GM19395 (cell line): ENCODE results near the gene RAB27A.

Experiments used
- ATAC-seq: cut with Tn5 transposase; IDR thresholded peaks from one replicate; pipeline ENCODE4 v1.9.1; 2021; ENCODE audit warnings: mild to moderate bottlenecking, moderate library complexity; ENCODE audit not compliant: unreplicated experiment

The RAB27A gene

DNA sequence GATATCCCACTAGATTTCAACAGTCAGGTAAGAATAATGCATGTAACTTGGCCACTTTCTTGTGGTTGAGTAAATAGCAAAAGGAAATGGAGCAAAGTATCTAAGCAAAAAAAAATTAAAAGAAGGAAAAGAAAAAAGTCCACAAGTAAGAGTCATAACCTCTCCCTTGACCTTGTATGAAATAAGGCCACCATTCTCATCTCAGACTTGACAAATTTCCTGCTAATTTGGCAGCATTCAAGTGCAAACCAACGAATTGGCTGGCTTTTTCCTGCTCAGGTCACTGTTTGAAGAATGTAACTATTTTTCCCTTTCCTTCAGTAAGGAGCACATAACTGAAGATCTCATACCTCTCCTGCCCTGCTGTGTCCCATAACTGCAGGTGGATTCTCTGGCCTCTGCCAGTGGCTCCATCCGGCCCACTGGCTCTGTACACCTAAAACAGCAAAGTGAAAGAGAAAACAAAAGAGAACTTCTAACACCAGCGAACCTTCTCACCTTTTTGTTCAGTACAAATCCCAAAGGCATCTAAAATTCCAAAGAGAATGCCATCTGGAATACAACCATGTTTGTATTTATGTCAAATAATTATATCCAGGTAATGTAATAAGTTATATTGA is 59.5 kb downstream of the RAB27A start:
- ATAC-seq = no peak

DNA sequence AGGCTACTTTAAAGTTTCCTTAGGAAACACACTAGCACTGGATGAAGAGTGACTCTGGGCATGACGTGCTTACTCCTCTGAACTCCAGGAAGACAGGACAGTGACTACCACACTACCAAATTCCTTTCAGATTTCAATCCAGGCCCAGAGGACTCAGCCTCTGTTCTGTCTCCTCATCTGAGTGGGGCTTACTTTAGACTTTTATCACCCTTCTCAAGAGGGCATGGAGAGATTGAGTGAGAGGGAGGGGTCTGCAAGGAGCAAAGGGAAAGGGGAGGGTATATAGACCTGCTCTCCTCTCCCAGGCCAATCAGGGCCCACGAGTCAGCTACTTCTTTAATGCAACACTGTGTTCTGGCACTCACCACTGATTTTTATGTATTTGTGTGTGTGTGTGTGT is 63.5 kb downstream of the RAB27A start:
- no peak for ATAC-seq

DNA sequence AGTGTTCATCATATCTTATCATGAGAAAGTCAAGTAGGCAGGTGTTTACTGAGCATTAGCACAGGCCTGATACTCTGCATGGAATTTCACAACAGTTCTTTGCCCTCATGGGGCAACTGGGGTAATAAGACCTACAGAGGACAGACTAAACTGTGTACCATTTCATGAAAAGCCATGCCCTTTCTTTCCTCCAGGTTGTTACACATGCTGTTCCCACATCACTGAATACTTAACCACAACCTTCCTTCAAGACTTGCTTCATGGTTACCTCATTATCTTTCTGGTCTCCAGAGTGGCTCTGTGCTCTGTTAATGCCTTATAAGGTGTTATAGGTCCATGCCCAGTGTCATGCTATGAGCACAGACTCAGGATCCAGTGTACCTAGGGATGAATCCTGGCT is 64.7 kb downstream of the RAB27A start:
- ATAC-seq = no peak

DNA sequence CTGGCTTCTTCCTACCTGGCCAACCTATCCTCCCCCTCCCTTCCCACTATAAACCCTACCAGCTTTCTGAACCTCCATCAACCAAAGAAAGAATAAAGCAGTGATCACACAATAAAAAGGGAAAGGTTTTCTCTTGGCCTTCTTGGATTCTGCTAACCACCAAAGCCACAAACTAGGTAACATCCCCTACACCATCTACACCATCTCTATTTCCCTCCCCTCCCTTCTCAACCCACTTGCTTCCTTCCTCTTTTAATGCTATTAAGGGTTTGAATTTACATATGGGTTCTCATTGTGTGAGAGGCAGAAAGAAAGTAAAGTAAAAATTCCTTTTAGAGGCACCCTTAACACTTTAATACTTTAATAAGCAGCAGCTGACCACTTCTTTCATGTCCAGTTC is 67.0 kb downstream of the RAB27A start:
- ATAC-seq = peak; percentile 77

DNA sequence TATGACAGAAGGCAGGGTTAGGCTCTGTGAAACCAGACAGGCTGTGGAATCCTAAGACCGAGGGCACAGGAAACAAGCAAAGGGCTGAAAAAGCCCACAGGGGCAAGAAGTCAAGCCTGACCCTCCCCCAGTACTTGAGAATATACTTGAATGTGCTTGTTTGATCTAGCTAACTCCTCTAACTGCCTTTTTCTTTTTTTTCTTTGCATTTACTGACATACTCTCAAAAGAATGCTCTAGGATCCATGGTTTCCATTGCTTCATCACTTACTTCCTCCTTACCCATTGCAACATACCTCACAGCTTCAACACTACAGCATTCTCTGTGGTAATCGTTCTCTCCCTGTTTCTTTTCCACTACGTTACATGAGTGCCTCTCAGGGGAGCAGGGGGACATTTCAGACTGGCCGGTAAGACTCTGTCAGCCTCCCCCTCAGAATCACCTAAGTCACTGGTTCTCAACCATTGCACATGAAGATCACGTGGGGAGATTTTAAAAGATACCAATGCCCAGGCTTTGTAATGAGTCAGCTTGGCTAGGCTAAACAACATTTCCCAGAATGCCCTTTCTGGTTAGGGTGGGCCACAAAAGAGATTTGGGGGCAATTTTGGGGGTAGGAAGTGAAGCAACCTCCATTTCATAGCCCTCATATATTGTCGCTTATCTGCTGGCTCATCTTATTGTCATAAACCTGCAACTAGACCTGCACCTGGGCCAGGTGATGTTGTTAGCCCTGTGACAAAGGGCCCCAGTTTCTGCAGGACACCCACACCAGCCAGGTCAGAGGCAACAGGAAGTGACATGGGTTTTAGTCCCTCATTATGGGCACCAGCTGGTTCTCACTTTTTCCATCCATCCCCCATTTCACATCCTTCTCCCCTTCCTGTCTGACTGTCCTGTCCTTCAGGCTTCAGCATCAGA is 68.3 kb downstream of the RAB27A start:
- peak; percentile 47 for ATAC-seq

DNA sequence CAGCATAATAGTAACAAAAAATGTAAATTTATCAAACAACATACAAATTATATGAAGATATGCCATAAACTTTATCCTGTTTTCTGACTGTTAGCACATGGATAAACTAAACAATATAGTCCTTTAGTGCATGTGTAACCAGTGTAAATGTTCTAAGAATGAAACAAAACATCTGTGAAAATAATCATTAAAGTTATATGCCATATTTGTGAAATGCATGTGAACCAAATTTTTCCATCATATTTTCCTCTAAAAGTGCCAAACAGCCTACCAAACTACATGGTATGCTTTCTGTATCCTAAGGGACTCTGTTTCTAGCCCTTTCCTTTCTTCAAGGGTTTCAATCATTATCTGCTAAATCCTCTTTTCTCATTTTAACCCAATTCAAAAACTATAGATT is 69.0 kb downstream of the RAB27A start:
- ATAC-seq = no peak

DNA sequence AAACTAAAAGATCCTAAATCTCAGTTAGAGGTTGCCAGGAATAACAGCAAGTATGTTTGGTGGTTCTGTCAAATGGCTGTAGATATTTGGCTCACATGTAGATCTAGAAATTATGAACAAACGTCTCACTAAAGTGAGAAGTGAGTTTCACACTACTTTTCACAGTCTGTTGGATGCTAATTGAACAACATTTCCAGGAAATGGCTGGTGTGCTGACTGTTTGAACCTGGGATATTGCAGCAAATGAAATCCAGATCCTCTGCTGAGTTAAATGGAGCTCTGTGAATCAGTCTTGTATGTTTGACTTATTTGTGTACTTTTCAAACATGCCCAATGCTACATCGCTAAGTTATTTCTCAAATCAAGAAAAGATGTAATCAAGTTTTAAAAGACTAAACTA is 71.6 kb downstream of the RAB27A start:
- ATAC-seq = no peak

DNA sequence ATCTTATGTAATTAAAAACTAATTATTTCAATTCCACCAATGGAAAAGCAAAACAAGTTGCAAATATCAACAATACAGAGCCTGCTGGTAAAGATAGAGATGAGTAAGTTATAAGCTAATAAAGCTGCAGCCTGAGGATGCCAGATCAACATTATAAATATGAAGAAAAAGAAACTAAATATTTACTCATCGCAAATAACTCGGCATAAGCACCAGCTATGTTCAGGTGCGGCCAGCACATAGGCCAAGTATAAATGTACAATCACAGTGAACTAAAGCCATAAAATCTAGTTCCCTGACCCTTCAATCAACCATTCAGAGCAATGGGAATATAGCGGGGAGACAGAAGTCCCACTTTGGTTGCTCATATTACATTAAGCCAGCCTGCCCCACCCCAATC is 85.1 kb downstream of the RAB27A start:
- no peak for ATAC-seq

DNA sequence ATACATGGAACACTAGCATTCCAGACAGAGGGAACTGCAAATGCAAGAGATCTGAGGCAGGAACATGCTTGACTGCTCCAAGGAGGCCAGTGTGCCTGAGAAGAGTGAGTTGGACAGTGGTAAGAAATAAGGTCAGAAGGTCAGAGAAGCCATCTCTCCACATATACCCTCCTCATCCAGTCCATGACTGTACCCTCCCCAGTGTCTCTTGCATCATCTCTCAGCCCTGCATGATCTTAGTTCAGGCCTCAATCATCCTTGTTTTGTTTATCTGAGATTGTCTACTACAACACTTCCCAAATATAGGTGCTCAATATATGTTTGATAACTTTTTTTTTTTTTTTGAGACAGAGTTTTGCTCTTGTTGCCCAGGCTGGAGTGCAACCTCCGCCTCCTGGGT is 87.4 kb downstream of the RAB27A start:
- ATAC-seq = no peak

DNA sequence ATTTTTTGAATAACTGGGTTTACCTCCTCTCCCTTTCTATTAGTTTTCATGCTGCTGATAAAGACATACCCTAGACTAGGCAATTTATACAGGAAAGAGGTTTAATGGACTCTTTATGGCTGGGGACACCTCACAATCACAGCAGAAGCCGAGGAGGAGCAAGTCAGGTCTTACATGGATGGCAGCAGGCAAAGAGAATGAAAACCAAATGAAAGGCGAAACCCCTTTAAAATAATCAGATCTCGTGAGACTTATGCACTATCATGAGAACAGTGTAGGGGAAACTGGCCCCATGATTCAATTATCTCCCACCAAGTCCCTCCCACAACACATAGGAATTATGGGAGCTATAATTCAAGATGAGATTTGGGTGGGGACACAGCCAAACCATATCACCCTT is 90.9 kb downstream of the RAB27A start:
- ATAC-seq = no peak

DNA sequence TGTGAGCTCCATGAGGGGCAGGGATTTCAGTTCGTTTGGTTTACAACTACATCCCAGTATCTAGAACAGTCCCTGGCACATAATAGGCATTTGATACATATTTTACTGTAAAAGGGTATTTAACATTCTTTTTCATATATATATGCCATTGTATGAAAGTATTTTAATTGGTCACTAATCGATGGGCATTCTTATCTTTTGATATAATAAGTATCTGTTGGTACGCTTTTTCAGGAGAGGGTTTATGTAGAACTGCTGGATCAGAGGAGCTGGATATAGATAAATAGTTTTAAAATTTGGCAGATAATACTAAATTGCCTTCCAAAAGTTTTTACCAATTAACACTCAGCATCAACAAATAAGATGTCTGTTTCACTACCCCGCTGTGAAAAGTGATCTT is 91.9 kb downstream of the RAB27A start:
- ATAC-seq = no peak

DNA sequence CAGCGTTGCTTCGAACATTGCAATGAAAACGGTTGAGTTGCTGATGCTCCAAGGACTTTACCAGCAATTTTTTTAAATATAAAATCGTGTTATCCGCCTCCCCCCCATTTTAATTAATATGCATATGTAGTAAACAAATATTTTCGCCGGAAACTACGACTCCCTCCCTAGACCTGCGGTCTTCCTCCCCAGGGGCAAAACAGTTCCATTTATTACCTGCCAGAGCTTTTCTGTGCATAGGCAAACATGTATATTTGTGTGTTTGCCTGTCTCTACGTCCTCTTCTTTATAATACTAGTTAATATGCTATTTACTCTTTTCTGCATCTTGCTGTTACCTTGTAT is 92.3 kb downstream of the RAB27A start:
- ATAC-seq = peak; percentile 22

DNA sequence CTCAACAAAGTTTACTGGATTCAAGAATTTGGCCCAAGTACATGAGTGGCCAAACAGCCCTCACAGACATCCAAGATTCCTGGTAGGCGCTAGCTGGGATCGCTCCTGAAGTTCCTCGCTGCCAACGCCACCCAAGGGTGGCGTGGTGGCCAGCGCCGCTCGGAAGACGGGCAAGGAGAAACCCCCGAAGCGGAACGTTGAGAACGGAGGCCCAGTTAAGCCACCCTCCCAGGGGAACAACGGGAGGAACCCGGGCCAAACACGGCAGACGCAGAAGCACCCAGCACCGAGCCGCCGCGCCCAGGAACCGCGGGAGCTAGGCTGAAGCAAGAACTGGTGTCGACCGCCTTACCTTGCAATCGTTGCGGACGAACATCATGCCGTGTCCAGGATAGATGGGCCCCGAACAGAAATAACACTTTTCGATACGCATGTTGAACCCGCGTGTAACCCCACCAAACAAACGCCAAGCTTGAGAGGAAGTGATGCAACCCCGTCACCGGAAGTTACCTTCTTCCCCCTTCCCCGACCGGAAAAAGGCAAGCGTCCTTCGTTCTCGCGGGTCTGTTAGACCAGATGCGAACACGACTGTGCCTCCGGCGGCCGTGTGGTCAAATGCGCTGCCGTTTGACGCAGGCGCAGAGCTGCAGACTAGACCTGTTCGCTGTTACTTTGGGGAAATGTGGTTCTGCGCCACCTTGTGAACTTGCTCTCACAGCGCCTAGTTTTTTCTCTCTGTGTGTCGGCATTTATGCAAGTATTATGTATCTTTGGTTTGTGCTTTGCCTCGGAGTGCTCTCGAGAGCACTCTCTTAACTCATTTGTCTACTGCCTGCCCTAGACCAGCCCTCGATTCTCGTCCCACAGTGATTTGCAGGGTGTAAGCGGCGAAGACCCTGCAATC is 92.9 kb downstream of the RAB27A start, which contains the start of gene RSL24D1:
Gene RSL24D1, minus strand, starts transcription at position 484 of the 904 bp plus-strand sequence. Its CDS starts 51 bp downstream, at position 433.
- peak; percentile 94 for ATAC-seq

DNA sequence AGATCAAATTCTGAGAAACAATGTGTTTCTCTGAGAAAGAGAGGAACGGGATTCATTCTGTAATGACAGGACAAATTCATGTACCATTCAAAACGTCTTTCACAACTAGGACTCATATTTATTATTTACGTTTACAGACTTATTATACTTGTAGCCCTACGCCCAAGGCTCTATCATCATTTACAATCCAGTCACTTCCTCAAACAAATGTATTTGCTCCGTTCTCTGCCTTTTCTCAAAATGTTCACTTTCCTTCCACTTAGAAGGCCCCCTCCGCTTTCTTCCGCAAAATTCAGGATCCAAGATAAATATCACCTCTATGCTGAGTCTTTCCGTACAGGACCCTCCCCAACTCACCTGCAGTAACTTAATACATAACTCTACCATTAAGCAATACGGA is 93.6 kb downstream of the RAB27A start:
- no peak for ATAC-seq

DNA sequence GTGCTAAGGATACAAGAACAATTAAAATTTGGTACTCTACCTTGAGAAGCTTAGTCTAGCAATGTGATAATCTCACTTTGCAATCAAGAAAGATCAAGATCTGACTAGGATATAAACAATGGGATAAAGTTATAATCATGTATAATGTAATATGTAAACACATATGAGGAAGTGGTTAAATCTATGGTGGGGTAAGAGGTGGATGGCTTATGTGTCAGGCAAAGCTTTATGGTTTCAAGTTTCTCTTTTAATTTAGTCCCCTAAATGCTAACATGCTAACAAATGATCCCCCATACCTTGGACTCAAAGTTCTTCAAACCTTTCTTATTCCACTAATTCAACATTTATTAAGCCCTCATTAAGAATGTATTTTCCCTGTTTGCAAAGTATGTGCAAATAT is 95.4 kb downstream of the RAB27A start:
- no peak for ATAC-seq

DNA sequence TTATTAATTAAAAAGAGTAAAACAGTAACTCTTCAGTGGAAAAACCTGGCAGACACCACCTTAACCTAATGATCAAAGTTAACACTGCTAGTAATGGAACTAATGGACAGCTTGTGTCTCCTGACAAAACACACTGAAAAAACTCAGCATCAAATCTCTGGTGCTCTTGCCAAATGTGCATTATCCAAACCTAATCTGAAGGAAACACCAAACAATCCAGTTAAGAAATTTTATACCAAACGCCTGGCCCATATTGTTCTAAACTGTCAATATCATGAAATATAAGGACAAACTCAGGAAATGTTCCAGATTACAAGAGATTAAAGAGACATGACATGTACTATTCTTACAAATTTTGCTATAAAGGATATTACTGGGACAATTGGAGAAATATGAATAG is 103.3 kb downstream of the RAB27A start:
- ATAC-seq = no peak

DNA sequence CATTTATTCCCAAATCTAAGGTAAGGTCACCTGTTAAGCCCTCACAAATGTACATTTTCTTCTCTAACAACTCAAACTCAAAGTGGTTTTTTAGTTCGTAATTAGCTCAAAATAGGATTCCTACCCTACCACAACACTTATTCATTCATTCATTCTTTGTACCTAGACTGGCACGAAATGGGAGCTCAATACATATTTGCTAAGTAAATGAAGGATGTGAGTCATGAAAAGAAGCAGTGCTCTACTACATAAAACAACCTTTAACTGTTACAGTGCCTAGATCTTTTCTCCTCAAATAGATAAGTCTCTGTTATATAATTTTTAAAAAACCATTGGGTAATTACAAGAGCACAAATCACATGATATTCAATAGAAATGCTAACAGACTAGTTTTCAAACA is 105.9 kb downstream of the RAB27A start:
- ATAC-seq = no peak

DNA sequence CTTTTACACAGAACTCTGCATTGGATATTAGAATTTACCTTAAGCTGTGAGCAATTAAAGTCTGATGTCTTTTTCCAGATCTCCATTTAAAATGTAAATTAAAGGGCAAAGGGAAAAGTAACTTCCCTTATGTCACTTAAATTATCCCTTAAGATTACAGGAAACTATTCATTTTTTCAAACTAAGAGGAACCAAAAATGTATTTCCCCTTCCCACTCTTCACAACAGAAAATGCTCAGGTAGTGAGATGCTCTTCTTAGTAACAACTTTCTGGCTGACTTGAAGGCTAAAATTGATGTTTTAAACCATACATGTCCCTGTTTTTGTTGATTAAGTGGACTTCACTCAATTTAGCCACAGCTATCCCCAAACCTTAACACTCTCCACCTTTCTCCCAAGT is 110.5 kb downstream of the RAB27A start:
- ATAC-seq = no peak

DNA sequence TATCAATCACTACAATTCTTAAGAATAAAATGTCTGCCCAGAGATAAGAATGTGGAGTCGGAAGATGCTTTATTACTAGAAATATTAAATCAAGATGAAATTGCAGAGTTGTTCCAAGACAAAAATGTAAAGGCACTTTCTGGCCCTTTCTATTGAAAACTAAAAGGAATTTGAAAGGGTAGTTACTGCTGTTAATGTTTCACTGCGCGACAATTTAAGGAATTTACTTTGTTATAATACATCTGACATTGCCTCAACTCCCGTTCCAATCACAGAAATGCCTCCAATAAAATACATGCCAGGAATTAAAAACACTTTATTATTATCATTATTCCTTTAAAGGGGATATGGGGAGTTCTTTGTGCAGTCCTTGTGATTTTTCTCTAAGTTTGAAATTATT is 119.3 kb downstream of the RAB27A start:
- no peak for ATAC-seq

DNA sequence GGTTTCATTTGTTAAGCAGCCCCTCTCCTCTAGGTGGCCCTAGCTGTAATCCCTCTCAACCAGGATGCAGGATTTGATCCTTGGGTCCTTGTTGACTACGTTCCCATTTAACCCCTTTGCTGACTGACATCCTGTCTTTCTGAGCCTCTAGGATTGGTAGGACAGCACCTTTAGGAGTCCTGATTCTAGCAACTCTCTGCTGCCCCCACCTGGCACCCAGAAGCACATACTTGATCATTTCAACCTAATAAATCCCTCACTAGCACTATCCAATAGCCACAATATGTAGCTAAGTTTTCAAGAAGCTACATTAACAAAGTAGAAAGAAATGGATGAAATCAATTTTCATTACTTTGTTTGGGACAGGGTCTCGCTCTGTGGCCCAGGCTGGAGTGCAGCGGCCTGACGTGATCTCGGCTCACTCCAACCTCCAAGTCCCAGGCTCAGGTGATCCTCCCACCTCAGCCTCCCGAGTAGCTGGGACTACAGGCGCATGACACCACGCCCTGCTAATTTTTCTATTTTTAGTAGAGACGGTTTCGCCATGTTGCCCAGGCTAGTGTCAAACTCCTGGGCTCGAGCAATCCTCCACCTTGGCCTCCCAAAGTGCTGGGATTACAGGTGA is 121.2 kb downstream of the RAB27A start:
- ATAC-seq = peak; percentile 95

DNA sequence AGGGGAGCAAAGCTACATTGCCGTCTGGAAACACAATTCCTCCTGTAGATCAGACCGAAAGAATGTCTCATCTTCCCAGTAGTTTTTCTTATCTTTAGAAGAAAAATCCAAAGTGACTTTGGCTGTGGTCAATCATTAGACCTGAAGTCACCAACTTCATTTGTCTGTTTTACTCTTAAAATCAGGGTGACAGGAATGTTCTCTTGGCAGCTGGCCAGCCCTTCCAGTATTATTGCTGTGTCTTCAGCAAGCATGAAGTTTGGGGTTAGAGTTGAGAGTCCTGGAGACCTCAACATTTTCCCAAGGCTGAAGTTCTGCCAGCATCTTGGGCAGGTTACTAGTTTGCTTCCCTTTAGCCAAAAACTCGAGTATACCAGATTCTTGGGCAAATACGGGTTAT is 125.3 kb downstream of the RAB27A start:
- ATAC-seq = no peak
